ENCODE results near the gene GPBAR1.
A peak's percentile ranks its signal among the peaks of the same experiment; 100 is the strongest.

Gene GPBAR1

DNA sequence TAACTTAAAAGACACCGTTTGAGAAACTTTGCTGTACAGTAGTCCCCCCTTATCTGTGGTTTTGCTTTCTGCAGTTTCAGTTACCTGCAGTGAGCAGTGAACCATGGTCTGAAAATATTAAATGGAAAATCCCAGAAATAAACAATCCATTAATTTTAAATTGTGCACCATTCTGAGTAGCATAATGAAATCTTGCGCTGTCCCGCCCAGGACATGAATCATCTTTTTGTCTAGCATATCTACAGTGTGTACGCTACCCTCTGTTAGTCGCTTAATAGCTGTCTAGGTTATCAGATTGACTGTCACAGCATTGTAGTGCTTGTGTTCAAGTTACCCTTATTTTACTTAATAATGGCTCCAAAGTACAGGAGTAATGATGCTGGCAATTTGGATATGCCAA is 37.8 kb upstream of the GPBAR1 start:
- TF ChIP-seq, protein P1, sequence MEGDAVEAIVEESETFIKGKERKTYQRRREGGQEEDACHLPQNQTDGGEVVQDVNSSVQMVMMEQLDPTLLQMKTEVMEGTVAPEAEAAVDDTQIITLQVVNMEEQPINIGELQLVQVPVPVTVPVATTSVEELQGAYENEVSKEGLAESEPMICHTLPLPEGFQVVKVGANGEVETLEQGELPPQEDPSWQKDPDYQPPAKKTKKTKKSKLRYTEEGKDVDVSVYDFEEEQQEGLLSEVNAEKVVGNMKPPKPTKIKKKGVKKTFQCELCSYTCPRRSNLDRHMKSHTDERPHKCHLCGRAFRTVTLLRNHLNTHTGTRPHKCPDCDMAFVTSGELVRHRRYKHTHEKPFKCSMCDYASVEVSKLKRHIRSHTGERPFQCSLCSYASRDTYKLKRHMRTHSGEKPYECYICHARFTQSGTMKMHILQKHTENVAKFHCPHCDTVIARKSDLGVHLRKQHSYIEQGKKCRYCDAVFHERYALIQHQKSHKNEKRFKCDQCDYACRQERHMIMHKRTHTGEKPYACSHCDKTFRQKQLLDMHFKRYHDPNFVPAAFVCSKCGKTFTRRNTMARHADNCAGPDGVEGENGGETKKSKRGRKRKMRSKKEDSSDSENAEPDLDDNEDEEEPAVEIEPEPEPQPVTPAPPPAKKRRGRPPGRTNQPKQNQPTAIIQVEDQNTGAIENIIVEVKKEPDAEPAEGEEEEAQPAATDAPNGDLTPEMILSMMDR (conservative IDR thresholded peaks at IDR 0.05; ENCODE audit: low read depth, low read length): no peak
- no peak overlapping the region for H2AFZ ChIP-seq (ENCODE audit: low read depth)
- H3K27ac ChIP-seq: no peak overlapping the region
- H3K4me3 ChIP-seq (IDR thresholded peaks at IDR 0.05; ENCODE audit: insufficient read depth, low read depth, low read length): no peak overlapping the region
- peak overlapping the region; percentile 69 for H3K4me2 ChIP-seq
- H3K79me2 ChIP-seq (ENCODE audit: insufficient read depth, low read depth): peaks cover 97% of the 10 kb centered on the region
- peaks cover 9% of the 10 kb centered on the region; the same call in 1 of the 2 replicates for H3K36me3 ChIP-seq (ENCODE audit: insufficient read depth)
- no peak overlapping the region for H3K9ac ChIP-seq
- no peaks in the 10 kb centered on the region for H3K27me3 ChIP-seq (ENCODE audit: insufficient read depth, low read depth)
- H4K20me1 ChIP-seq (ENCODE audit: insufficient read depth): peaks cover 19% of the 10 kb centered on the region
- peaks cover 82% of the 10 kb centered on the region for H3K4me1 ChIP-seq (ENCODE audit: low read depth, poor library complexity, severe bottlenecking)

DNA sequence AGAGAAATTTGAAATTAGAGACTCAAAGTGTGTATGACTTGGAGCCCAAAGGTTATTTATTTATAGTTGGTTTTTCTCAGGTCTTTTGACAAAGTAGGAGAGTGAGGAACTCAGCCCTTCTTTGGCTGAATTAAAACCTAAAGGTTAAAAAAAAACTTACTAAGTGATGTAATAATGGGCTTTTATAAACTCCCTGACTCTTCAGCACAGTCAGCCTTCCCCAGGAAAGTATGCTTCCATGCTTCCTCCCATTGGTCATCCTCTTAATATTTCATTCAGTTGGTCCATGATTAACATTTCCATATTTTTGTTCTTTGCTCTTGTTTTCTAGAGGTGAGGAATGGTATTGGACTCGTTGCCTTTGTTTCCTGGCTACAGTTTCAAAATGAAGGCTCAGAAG is 36.6 kb upstream of the GPBAR1 start:
- Histone ChIP-seq H3K4me1 (ENCODE audit: low read depth, poor library complexity, severe bottlenecking) (peaks cover 84% of the 10 kb centered on the region), H3K4me2 (no peak overlapping the region), H3K79me2 (ENCODE audit: insufficient read depth, low read depth) (peaks cover 86% of the 10 kb centered on the region), H2AFZ (ENCODE audit: low read depth) (no peak overlapping the region), H3K27me3 (ENCODE audit: insufficient read depth, low read depth) (no peaks in the 10 kb centered on the region), H3K36me3 (ENCODE audit: insufficient read depth) (peaks cover 9% of the 10 kb centered on the region; the same call in 1 of the 2 replicates), H4K20me1 (ENCODE audit: insufficient read depth) (peaks cover 15% of the 10 kb centered on the region), H3K27ac (no peak overlapping the region), H3K9ac (no peak overlapping the region), H3K4me3 (IDR thresholded peaks at IDR 0.05; ENCODE audit: insufficient read depth, low read depth, low read length) (no peak overlapping the region)
- TF ChIP-seq, protein P1 (conservative IDR thresholded peaks at IDR 0.05; ENCODE audit: low read depth, low read length): no peak

DNA sequence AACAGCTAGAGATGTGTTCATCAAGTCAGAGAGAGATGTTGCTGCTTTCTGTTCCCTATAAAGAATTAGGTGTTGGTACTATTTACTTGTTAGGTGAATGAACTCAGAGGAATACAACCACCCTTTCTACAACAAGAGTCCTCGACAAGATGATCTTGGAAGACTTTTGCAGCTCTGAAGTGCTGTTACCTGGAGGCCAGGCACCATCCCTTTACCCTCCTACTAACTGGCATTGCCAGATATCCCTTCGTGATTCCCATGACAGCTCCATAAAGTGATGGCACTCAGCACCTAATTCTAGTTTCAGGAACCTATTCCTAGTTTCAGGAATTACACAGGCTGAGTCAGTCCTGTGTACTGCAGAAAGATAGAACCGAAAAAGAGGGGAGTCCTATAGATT is 33.9 kb upstream of the GPBAR1 start:
- Histone ChIP-seq H2AFZ (ENCODE audit: low read depth) (no peak overlapping the region), H4K20me1 (ENCODE audit: insufficient read depth) (peaks cover 13% of the 10 kb centered on the region), H3K4me3 (IDR thresholded peaks at IDR 0.05; ENCODE audit: insufficient read depth, low read depth, low read length) (no peak overlapping the region), H3K27ac (no peak overlapping the region), H3K27me3 (ENCODE audit: insufficient read depth, low read depth) (no peaks in the 10 kb centered on the region), H3K9ac (no peak overlapping the region), H3K79me2 (ENCODE audit: insufficient read depth, low read depth) (peaks cover 73% of the 10 kb centered on the region), H3K4me1 (ENCODE audit: low read depth, poor library complexity, severe bottlenecking) (peaks cover 82% of the 10 kb centered on the region), H3K36me3 (ENCODE audit: insufficient read depth) (peaks cover 24% of the 10 kb centered on the region), H3K4me2 (no peak overlapping the region)
- TF ChIP-seq, protein P1 (conservative IDR thresholded peaks at IDR 0.05; ENCODE audit: low read depth, low read length): no peak

DNA sequence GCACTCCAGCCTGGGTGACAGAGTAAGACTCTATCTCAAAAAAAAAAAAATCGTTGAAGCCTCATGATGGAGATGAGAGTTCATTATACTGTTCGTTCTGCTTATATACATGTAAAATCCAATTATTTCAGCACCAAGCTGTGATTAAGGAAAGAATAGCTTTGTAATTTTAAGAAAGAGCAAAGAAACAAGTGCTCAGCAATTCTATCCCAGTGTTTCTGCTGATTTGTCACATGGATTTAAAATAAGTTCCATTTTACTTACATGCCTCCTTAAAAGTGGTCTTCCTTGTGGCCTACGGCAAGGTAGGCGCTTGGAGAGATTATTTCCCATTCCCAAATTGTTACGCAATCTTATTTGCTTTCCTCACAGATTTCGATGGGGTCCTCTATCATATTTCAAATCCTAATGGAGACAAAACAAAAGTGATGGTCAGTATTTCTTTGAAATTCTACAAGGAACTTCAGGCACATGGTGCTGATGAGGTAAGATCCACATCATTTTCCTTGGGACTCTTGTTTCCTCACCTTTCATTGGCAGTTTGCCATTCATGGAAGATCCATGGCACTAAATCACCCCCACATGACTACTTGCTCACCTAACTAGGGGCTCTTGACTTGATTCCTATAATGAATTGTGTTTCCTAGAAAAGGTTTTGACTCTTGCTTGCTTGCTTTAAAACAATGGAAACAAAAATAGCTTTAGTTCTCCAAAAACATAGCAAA is 32.3 kb upstream of the GPBAR1 start:
- no peak overlapping the region for H2AFZ ChIP-seq (ENCODE audit: low read depth)
- H3K27me3 ChIP-seq (ENCODE audit: insufficient read depth, low read depth): no peaks in the 10 kb centered on the region
- H3K9ac ChIP-seq: peak overlapping the region; percentile 7; the same call in 1 of the 2 replicates
- H3K79me2 ChIP-seq (ENCODE audit: insufficient read depth, low read depth): peaks cover 67% of the 10 kb centered on the region
- H3K27ac ChIP-seq: peak overlapping the region; percentile 85
- H4K20me1 ChIP-seq (ENCODE audit: insufficient read depth): peaks cover 5% of the 10 kb centered on the region; the same call in 1 of the 2 replicates
- TF ChIP-seq, protein P1 (conservative IDR thresholded peaks at IDR 0.05; ENCODE audit: low read depth, low read length): no peak
- H3K36me3 ChIP-seq (ENCODE audit: insufficient read depth): peaks cover 27% of the 10 kb centered on the region
- peak overlapping the region; percentile 63 for H3K4me2 ChIP-seq
- H3K4me3 ChIP-seq (IDR thresholded peaks at IDR 0.05; ENCODE audit: insufficient read depth, low read depth, low read length): no peak overlapping the region
- H3K4me1 ChIP-seq (ENCODE audit: low read depth, poor library complexity, severe bottlenecking): peaks cover 66% of the 10 kb centered on the region

Data from KMS-11 (cell line).